ENCODE results near the gene ANGEL1. TPM values are rescaled to one million over a fixed set of nuclear protein-coding genes. Genes with fewer than 3 reads are reported as not detected.

The ANGEL1 gene
- total and polyA plus RNA-seq, 4 donors = 5.2 to 15.9 (median 9.6) TPM

GRCh38 chr14:76771437-76771980, 41.2 kb downstream of the ANGEL1 start:
- Histone ChIP-seq H3K9ac (ENCODE audit: low read depth in 1 of 2, low read length in 2 of 2) (no peak overlapping the region), H3K4me3 (ENCODE audit: low read depth in 1 of 3, low read length in 3 of 3) (no peak overlapping the region), H3K27me3 (ENCODE audit: control insufficient read depth in 4 of 4, insufficient read depth in 4 of 4, low read length in 3 of 4) (no peaks in the 10 kb centered on the region), H3K36me3 (ENCODE audit: control insufficient read depth in 4 of 4, insufficient read depth in 3 of 4, low read depth in 1 of 4, low read length in 3 of 4) (no peaks in the 10 kb centered on the region), H3K27ac (ENCODE audit: low read depth in 1 of 2, low read length in 2 of 2) (peak overlapping the region in 1 of 2 donors; percentile 4), H3K9me3 (ENCODE audit: control insufficient read depth in 4 of 4, low read length in 3 of 4) (no peaks in the 10 kb centered on the region), H3K4me1 (ENCODE audit: control insufficient read depth in 4 of 4, insufficient read depth in 4 of 4, low read length in 3 of 4) (peaks cover 0 to 12% (median 0%) of the 10 kb centered on the region in 4 donors)
- DNase-seq (ENCODE audit: low spot score) = peak; percentile 25
- 84% methylated on average over 9 of the region's 9 CpGs for WGBS
- TF ChIP-seq TAF1 (conservative IDR thresholded peaks at IDR 0.05) (no peak), EGR1 (IDR thresholded peaks at IDR 0.05; ENCODE audit: low read depth in 2 of 2) (no peak), FOXA2 (IDR thresholded peaks at IDR 0.05) (no peak), REST (IDR thresholded peaks at IDR 0.05) (no peak), MAX (IDR thresholded peaks at IDR 0.05) (no peak), ATF3 (IDR thresholded peaks at IDR 0.05) (no peak), GABPA (IDR thresholded peaks at IDR 0.05 in 1 of 2, conservative IDR thresholded peaks at IDR 0.05 in 1 of 2) (no peak), JUND (IDR thresholded peaks at IDR 0.05) (no peak), NR2F2 (IDR thresholded peaks at IDR 0.05) (no peak), HNF4A (conservative IDR thresholded peaks at IDR 0.05) (no peak), YY1 (IDR thresholded peaks at IDR 0.05) (no peak)
- TF ChIP-seq, protein P1, sequence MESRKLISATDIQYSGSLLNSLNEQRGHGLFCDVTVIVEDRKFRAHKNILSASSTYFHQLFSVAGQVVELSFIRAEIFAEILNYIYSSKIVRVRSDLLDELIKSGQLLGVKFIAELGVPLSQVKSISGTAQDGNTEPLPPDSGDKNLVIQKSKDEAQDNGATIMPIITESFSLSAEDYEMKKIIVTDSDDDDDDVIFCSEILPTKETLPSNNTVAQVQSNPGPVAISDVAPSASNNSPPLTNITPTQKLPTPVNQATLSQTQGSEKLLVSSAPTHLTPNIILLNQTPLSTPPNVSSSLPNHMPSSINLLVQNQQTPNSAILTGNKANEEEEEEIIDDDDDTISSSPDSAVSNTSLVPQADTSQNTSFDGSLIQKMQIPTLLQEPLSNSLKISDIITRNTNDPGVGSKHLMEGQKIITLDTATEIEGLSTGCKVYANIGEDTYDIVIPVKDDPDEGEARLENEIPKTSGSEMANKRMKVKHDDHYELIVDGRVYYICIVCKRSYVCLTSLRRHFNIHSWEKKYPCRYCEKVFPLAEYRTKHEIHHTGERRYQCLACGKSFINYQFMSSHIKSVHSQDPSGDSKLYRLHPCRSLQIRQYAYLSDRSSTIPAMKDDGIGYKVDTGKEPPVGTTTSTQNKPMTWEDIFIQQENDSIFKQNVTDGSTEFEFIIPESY (IDR thresholded peaks at IDR 0.05) = no peak
- TF ChIP-seq, protein P2, sequence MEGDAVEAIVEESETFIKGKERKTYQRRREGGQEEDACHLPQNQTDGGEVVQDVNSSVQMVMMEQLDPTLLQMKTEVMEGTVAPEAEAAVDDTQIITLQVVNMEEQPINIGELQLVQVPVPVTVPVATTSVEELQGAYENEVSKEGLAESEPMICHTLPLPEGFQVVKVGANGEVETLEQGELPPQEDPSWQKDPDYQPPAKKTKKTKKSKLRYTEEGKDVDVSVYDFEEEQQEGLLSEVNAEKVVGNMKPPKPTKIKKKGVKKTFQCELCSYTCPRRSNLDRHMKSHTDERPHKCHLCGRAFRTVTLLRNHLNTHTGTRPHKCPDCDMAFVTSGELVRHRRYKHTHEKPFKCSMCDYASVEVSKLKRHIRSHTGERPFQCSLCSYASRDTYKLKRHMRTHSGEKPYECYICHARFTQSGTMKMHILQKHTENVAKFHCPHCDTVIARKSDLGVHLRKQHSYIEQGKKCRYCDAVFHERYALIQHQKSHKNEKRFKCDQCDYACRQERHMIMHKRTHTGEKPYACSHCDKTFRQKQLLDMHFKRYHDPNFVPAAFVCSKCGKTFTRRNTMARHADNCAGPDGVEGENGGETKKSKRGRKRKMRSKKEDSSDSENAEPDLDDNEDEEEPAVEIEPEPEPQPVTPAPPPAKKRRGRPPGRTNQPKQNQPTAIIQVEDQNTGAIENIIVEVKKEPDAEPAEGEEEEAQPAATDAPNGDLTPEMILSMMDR (IDR thresholded peaks at IDR 0.05; ENCODE audit: low read depth, low read length, missing input control) = no peak

Data from liver (tissue), 9 donors.